GM23338 (cell line): ENCODE data around the gene SCAMP1. TPM values are rescaled to one million over a fixed set of nuclear protein-coding genes. Genes with fewer than 3 reads are reported as not detected.

Experiments
- ATAC-seq: fragments of 200-7000 bp; cut with Tn5 transposase; 3 replicates; pipeline ENCODE4 v1.9.1; 2020
- DNase-seq: peaks from one replicate; pipeline ENCODE4 v3.0.0-alpha.2; 2015; ENCODE audit warnings: low spot score
- H2AFZ ChIP-seq: fragments of 200-600 bp; sonication (generic); 2 replicates; pipeline ENCODE4 v1.8.0; 2016; ENCODE audit warnings: antibody characterized with exemption, mild to moderate bottlenecking, moderate library complexity
- H3F3A ChIP-seq: fragments of 200-600 bp; sonication (generic); replicated peaks from 2 replicates; pipeline ENCODE4 v1.8.0; 2017; ENCODE audit warnings: antibody characterized with exemption, mixed run types, low read depth
- H3K27ac ChIP-seq: fragments of 200-600 bp; sonication (generic); 2 replicates; pipeline ENCODE4 v1.6.1; 2016; ENCODE audit warnings: low read depth
- H3K27me3 ChIP-seq: fragments of 200-600 bp; sonication (generic); 2 replicates; pipeline ENCODE4 v1.8.0; 2016; ENCODE audit warnings: mild to moderate bottlenecking, mixed run types, moderate library complexity; ENCODE audit not compliant: insufficient read depth
- H3K36me3 ChIP-seq: fragments of 200-600 bp; sonication (generic); 2 replicates; pipeline ENCODE4 v1.8.0; 2016; ENCODE audit warnings: mild to moderate bottlenecking; ENCODE audit not compliant: insufficient read depth
- H3K4me1 ChIP-seq: fragments of 200-600 bp; sonication (generic); 2 replicates; pipeline ENCODE4 v1.8.0; 2016; ENCODE audit warnings: mild to moderate bottlenecking, moderate library complexity; ENCODE audit not compliant: insufficient read depth
- H3K4me2 ChIP-seq: fragments of 200-600 bp; sonication (generic); 2 replicates; pipeline ENCODE4 v1.7.1; 2017; ENCODE audit warnings: mixed run types
- H3K4me3 ChIP-seq: fragments of 200-600 bp; sonication (generic); 2 replicates; pipeline ENCODE4 v1.6.1; 2016; ENCODE audit warnings: mixed run types
- H3K79me2 ChIP-seq: fragments of 200-600 bp; sonication (generic); replicated peaks from 2 replicates; pipeline ENCODE4 v1.8.0; 2017; ENCODE audit warnings: mild to moderate bottlenecking; ENCODE audit not compliant: insufficient read depth
- H3K9me2 ChIP-seq: fragments of 200-600 bp; sonication (generic); 2 replicates; pipeline ENCODE4 v1.8.0; 2017; ENCODE audit not compliant: insufficient read depth
- H4K20me1 ChIP-seq: fragments of 200-600 bp; sonication (generic); replicated peaks from 2 replicates; pipeline ENCODE4 v1.8.0; 2017; ENCODE audit warnings: mild to moderate bottlenecking; ENCODE audit not compliant: insufficient read depth
- H3K27ac Mint-ChIP-seq: 2 replicates; pipeline ENCODE4 v1.8.0; 2020; ENCODE audit warnings: inconsistent platforms, mild to moderate bottlenecking, moderate library complexity, mixed read lengths
- H3K27me3 Mint-ChIP-seq: 3 replicates; pipeline ENCODE4 v1.8.0; 2022; ENCODE audit warnings: low read depth, mild to moderate bottlenecking, moderate library complexity, mixed read lengths, inconsistent platforms; ENCODE audit not compliant: insufficient read depth, poor library complexity
- H3K36me3 Mint-ChIP-seq: 3 replicates; pipeline ENCODE4 v1.8.0; 2021; ENCODE audit warnings: low read depth, mild to moderate bottlenecking, inconsistent platforms, moderate library complexity, mixed read lengths
- H3K4me1 Mint-ChIP-seq: 3 replicates; pipeline ENCODE4 v1.8.0; 2020; ENCODE audit warnings: mild to moderate bottlenecking, inconsistent platforms, mixed read lengths
- H3K4me3 Mint-ChIP-seq: 3 replicates; pipeline ENCODE4 v1.8.0; 2021; ENCODE audit warnings: moderate library complexity, mild to moderate bottlenecking, inconsistent platforms, mixed read lengths
- H3K9me3 Mint-ChIP-seq: 3 replicates; pipeline ENCODE4 v1.8.0; 2020; ENCODE audit warnings: moderate library complexity, mild to moderate bottlenecking, inconsistent platforms, mixed read lengths
- CREB1 ChIP-seq: fragments of 250-450 bp; sonication (Bioruptor Pico); IDR thresholded peaks from 2 replicates; pipeline ENCODE4 v1.5.0; 2020; ENCODE audit warnings: low read depth, mild to moderate bottlenecking, moderate library complexity
- CTCF ChIP-seq, 2 experiments: fragments of 200-600 bp in 1 of 2; sonication (generic) in 1 of 2; conservative IDR thresholded peaks; 2 replicates each; pipeline versions ENCODE4 v1.5.1 to v1.6.1; 2016 to 2017; ENCODE audit warnings: antibody characterized with exemption in 2 of 2, low read depth in 2 of 2, mild to moderate bottlenecking in 2 of 2, moderate library complexity in 1 of 2
- ETS1 ChIP-seq: IDR thresholded peaks from 2 replicates; pipeline ENCODE4 v1.6.1; 2016; ENCODE audit warnings: antibody characterized with exemption
- JUNB ChIP-seq: IDR thresholded peaks from one replicate; pipeline ENCODE4 v1.6.1; 2016; ENCODE audit warnings: antibody characterized with exemption; ENCODE audit not compliant: unreplicated experiment
- POLR2AphosphoS5 ChIP-seq: IDR thresholded peaks from 2 replicates; pipeline ENCODE4 v1.6.1; 2016; ENCODE audit warnings: antibody characterized with exemption, low read depth
- ZNF114 ChIP-seq: fragments of 250-450 bp; sonication (Bioruptor Pico); IDR thresholded peaks from 2 replicates; pipeline ENCODE4 v1.5.0; 2020; ENCODE audit warnings: mild to moderate bottlenecking, moderate library complexity
- ZNF331 ChIP-seq: fragments of 250-450 bp; sonication (Bioruptor Pico); IDR thresholded peaks from 2 replicates; pipeline ENCODE4 v1.5.0; 2020; ENCODE audit warnings: low read depth, mild to moderate bottlenecking, moderate library complexity
- polyA plus RNA-seq: library from polyadenylated mRNA; unstranded; fragments of >200 nt; fragmentation: Nextera tagmentation; extraction: Ambion mirVana; gene quantifications from 2 replicates; pipeline ENCODE4 v1.2.1, GENCODE V29; 2016
- total RNA-seq: library from RNA; depleted of rRNA; stranded (reverse); fragments of >200 nt; shearing (Covaris generic); gene quantifications from 2 replicates; pipeline ENCODE4 v1.2.3, GENCODE V29; 2014
- TF ChIP-seq, protein P1 (sequence below): IDR thresholded peaks from one replicate; pipeline ENCODE4 v1.6.1; 2018; ENCODE audit warnings: antibody characterized with exemption; ENCODE audit not compliant: unreplicated experiment

SCAMP1 gene
- total and polyA plus RNA-seq, 2 experiments from 2014 or later, result 26.8 to 53.9 TPM

GRCh38 chr5:78518365-78519197, 158.2 kb downstream of the SCAMP1 start (continued):
- TF ChIP-seq ETS1 (no peak), JUNB (no peak)
- TF ChIP-seq, protein P1, sequence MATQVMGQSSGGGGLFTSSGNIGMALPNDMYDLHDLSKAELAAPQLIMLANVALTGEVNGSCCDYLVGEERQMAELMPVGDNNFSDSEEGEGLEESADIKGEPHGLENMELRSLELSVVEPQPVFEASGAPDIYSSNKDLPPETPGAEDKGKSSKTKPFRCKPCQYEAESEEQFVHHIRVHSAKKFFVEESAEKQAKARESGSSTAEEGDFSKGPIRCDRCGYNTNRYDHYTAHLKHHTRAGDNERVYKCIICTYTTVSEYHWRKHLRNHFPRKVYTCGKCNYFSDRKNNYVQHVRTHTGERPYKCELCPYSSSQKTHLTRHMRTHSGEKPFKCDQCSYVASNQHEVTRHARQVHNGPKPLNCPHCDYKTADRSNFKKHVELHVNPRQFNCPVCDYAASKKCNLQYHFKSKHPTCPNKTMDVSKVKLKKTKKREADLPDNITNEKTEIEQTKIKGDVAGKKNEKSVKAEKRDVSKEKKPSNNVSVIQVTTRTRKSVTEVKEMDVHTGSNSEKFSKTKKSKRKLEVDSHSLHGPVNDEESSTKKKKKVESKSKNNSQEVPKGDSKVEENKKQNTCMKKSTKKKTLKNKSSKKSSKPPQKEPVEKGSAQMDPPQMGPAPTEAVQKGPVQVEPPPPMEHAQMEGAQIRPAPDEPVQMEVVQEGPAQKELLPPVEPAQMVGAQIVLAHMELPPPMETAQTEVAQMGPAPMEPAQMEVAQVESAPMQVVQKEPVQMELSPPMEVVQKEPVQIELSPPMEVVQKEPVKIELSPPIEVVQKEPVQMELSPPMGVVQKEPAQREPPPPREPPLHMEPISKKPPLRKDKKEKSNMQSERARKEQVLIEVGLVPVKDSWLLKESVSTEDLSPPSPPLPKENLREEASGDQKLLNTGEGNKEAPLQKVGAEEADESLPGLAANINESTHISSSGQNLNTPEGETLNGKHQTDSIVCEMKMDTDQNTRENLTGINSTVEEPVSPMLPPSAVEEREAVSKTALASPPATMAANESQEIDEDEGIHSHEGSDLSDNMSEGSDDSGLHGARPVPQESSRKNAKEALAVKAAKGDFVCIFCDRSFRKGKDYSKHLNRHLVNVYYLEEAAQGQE, result no peak

DNA sequence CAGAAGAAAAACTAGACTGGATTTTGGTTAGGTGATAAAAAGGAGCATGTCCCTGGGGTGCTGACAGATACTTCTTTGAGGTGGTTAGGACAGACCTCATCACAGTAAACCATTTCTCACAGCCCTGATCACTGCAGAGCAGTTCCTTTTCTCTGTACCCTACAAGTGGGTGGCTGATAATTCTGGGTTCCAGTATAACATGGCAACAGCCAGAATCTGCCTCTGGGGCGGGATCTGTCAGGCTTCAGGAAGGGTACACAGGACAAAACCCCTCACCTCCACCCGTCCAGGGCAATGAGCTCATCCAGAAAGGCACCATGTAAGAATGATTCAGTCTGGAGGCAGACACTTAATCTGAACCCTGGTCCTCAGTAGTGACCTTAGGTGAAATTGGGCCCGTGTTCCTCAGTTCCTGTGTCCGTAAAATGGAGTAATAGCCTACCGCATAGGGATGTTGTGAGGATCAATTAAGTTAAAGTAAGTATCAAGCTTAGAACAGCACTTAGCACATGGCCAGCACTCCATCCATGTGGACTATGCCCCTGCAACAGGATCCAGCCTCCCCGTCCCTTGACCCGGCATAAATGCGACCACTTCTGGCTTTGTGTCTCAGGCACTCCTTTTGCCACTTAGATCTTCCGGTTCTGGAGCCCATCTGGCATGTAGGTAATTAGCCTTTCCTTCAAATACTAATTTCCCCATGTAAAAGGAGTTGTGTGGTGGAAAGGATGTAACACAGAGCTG, 159.0 kb downstream of the SCAMP1 start:
- no peak overlapping the region for H3K27ac ChIP-seq
- H2AFZ ChIP-seq, result no peak overlapping the region
- ATAC-seq (no peak), DNase-seq (no peak)
- no peak overlapping the region for H3K4me3 Mint-ChIP-seq
- no peaks in the 10 kb centered on the region for H3K27me3 ChIP-seq
- no peak overlapping the region for H3K4me3 ChIP-seq
- peaks cover 29% of the 10 kb centered on the region for H3K79me2 ChIP-seq
- peaks cover 25% of the 10 kb centered on the region for H3K4me1 Mint-ChIP-seq
- H3K9me3 Mint-ChIP-seq, result no peaks in the 10 kb centered on the region
- H3K4me1 ChIP-seq, result no peaks in the 10 kb centered on the region; the same call in 1 of the 2 replicates
- H3K27ac Mint-ChIP-seq, result no peak overlapping the region
- no peaks in the 10 kb centered on the region for H3K27me3 Mint-ChIP-seq
- TF ChIP-seq ZNF114 (no peak), POLR2AphosphoS5 (no peak), ZNF331 (no peak), JUNB (no peak), CTCF (conservative IDR thresholded peaks at IDR 0.05; ENCODE audit: low read depth in 2 of 2) (no peak), CREB1 (no peak)
- peaks cover 12% of the 10 kb centered on the region for H4K20me1 ChIP-seq
- peaks cover 5% of the 10 kb centered on the region; the same call in 1 of the 3 replicates for H3K36me3 Mint-ChIP-seq
- no peak overlapping the region for H3K4me2 ChIP-seq
- H3F3A ChIP-seq, result no peaks in the 10 kb centered on the region
- H3K9me2 ChIP-seq, result no peaks in the 10 kb centered on the region
- H3K36me3 ChIP-seq, result no peaks in the 10 kb centered on the region
